ENCODE results near the gene TWSG1. TPM values are rescaled to one million over a fixed set of nuclear protein-coding genes. Genes with fewer than 3 reads are reported as not detected.

The TWSG1 gene
- total RNA-seq, 1 experiment from 2014 or later: 19.3 TPM

GRCh38 chr18:9405130-9405529 lies 70.6 kb downstream of the TWSG1 start (continued):
- TF ChIP-seq STAT6 (CRISPR knock-in tag; conservative IDR thresholded peaks at IDR 0.05; ENCODE audit: low read depth) (no peak), NR1H2 (CRISPR knock-in tag; IDR thresholded peaks at IDR 0.05) (no peak), SMAD3 (CRISPR knock-in tag; IDR thresholded peaks at IDR 0.05; ENCODE audit: borderline replicate concordance) (no peak), FOXP1 (CRISPR knock-in tag; IDR thresholded peaks at IDR 0.05; ENCODE audit: borderline replicate concordance) (no peak), ZNF317 (CRISPR knock-in tag; IDR thresholded peaks at IDR 0.05; ENCODE audit: borderline replicate concordance, low read depth) (no peak), OVOL2 (CRISPR knock-in tag; IDR thresholded peaks at IDR 0.05; ENCODE audit: borderline replicate concordance) (no peak), ZNF396 (CRISPR knock-in tag; IDR thresholded peaks at IDR 0.05; ENCODE audit: borderline replicate concordance) (no peak)
- TF ChIP-seq, protein P1, sequence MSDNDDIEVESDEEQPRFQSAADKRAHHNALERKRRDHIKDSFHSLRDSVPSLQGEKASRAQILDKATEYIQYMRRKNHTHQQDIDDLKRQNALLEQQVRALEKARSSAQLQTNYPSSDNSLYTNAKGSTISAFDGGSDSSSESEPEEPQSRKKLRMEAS (CRISPR knock-in tag; IDR thresholded peaks at IDR 0.05): no peak
- TF ChIP-seq, protein P2, sequence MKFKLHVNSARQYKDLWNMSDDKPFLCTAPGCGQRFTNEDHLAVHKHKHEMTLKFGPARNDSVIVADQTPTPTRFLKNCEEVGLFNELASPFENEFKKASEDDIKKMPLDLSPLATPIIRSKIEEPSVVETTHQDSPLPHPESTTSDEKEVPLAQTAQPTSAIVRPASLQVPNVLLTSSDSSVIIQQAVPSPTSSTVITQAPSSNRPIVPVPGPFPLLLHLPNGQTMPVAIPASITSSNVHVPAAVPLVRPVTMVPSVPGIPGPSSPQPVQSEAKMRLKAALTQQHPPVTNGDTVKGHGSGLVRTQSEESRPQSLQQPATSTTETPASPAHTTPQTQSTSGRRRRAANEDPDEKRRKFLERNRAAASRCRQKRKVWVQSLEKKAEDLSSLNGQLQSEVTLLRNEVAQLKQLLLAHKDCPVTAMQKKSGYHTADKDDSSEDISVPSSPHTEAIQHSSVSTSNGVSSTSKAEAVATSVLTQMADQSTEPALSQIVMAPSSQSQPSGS (CRISPR knock-in tag; IDR thresholded peaks at IDR 0.05; ENCODE audit: borderline replicate concordance, low read depth): no peak
- TF ChIP-seq, protein P3, sequence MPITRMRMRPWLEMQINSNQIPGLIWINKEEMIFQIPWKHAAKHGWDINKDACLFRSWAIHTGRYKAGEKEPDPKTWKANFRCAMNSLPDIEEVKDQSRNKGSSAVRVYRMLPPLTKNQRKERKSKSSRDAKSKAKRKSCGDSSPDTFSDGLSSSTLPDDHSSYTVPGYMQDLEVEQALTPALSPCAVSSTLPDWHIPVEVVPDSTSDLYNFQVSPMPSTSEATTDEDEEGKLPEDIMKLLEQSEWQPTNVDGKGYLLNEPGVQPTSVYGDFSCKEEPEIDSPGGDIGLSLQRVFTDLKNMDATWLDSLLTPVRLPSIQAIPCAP (CRISPR knock-in tag; IDR thresholded peaks at IDR 0.05): no peak

DNA sequence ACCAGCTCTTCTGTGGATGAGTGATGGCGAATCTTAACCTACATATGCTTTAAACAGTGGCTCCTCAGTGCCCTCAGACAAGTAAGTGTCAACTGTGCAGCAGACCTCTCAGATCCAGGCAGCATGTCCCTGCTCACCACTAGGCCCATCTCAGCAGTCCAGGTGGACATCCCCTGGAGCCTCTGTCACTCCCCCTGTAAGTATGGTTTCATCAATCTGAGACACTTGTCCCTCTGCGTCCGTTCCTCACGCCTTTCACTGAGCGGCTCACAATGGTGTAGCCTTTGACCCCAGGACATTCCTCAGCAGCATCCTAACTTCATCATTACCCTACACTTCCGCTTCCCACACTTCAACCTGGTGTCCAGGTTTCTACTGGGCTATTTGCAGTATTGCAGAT lies 71.4 kb downstream of the TWSG1 start:
- TF ChIP-seq ZNF263 (CRISPR knock-in tag; IDR thresholded peaks at IDR 0.05; ENCODE audit: low read depth) (no peak), AFF4 (CRISPR knock-in tag; IDR thresholded peaks at IDR 0.05; ENCODE audit: borderline replicate concordance) (no peak), ZNF532 (CRISPR knock-in tag; IDR thresholded peaks at IDR 0.05; ENCODE audit: borderline replicate concordance) (no peak), OVOL2 (CRISPR knock-in tag; IDR thresholded peaks at IDR 0.05; ENCODE audit: borderline replicate concordance) (no peak), MYBL2 (CRISPR knock-in tag; IDR thresholded peaks at IDR 0.05) (no peak), ERG (CRISPR knock-in tag; IDR thresholded peaks at IDR 0.05) (no peak)
- TF ChIP-seq, protein P1 (CRISPR knock-in tag; IDR thresholded peaks at IDR 0.05): no peak
- peaks cover 43% of the 10 kb centered on the region for H3K9me3 Mint-ChIP-seq
- H3K27ac Mint-ChIP-seq: no peak overlapping the region
- no peaks in the 10 kb centered on the region for H3K4me1 Mint-ChIP-seq
- no peak overlapping the region for H3K4me3 Mint-ChIP-seq
- ATAC-seq (no peak), DNase-seq (ENCODE audit: low spot score) (no peak)
- H3K36me3 Mint-ChIP-seq: peaks cover 15% of the 10 kb centered on the region
- ChIA-PET CTCF (no interaction called here), POLR2A (no interaction called here)
- H3K27me3 Mint-ChIP-seq (ENCODE audit: low read depth): no peaks in the 10 kb centered on the region
